Thoracic aorta (tissue), 2 donors: ENCODE results near the gene POU3F1. TPM values are rescaled to one million over a fixed set of nuclear protein-coding genes. Genes with fewer than 3 reads are reported as not detected.

Experiments used
- ATAC-seq: fragments of 150-250 bp; one replicate; pipeline ENCODE4 v1.8.0; 2017; ENCODE audit warnings: low read depth; ENCODE audit not compliant: insufficient number of reproducible peaks, low FRiP score
- DNase-seq: peaks from one replicate; pipeline ENCODE4 v3.0.0-alpha.2; 2020; ENCODE audit warnings: low spot score
- H3K27ac ChIP-seq, 2 donors: fragments of 200-600 bp; sonication (generic); 1 replicate in 1 of 2; 2 replicates in 1 of 2; pipeline ENCODE4 v1.5.1; 2016; ENCODE audit warnings: mild to moderate bottlenecking in 2 of 2, moderate library complexity in 2 of 2
- H3K27me3 ChIP-seq: fragments of 200-600 bp; sonication (generic); replicated peaks from 2 replicates; pipeline ENCODE4 v1.6.0; 2016; ENCODE audit warnings: mild to moderate bottlenecking; ENCODE audit not compliant: insufficient read depth
- H3K36me3 ChIP-seq: fragments of 200-600 bp; sonication (generic); one replicate; pipeline ENCODE4 v1.5.1; 2016
- H3K4me1 ChIP-seq, 2 donors: fragments of 200-600 bp; sonication (generic); 1 replicate in 1 of 2; 2 replicates in 1 of 2; pipeline versions ENCODE4 v1.5.1 to v1.6.0; 2016; ENCODE audit warnings: low read depth in 2 of 2, mild to moderate bottlenecking in 1 of 2; ENCODE audit not compliant: control insufficient read depth in 1 of 2
- H3K4me3 ChIP-seq: fragments of 200-600 bp; sonication (generic); 2 replicates; pipeline ENCODE4 v1.5.1; 2016; ENCODE audit warnings: mild to moderate bottlenecking
- H3K9me3 ChIP-seq: fragments of 200-600 bp; sonication (generic); 2 replicates; pipeline ENCODE4 v1.5.1; 2016
- total RNA-seq, 2 donors: library from RNA; depleted of rRNA; stranded (reverse); fragments of >200 nt; gene quantifications; one replicate each; pipeline versions ENCODE4 v1.1.0 to v1.2.3, GENCODE V29; 2016
- TF ChIP-seq, protein P1 (sequence below): fragments of 200-600 bp; sonication (generic); IDR thresholded peaks from one replicate; pipeline ENCODE4 v1.5.1; 2019; ENCODE audit warnings: antibody characterized with exemption

POU3F1 gene
- total RNA-seq, 2 donors from 2014 or later = not detected

DNA sequence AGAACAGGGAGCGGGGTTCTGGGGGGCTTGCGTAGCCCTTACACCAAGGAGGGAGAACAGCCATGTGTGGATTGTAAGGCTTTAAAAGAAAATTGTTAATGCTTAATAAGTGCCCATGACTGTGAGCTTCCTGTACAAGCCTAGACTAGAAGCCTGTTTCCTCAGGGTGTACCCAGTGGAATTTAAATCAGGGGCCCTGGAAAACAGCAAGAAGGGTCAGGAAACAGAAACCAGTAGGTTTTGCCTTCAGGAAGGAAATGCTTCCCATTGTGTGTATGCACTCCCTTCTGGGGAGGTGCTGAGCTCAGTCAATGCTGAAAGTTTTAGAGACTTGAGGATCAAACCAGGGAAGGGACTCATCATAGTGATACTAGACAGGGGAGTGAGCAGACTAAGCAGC is 21.4 kb downstream of the POU3F1 start:
- Histone ChIP-seq H3K27me3 (no peaks in the 10 kb centered on the region), H3K27ac (no peak overlapping the region), H3K4me3 (no peak overlapping the region), H3K9me3 (no peaks in the 10 kb centered on the region), H3K4me1 (peaks cover 11 to 17% of the 10 kb centered on the region in 2 donors), H3K36me3 (peaks cover 50% of the 10 kb centered on the region)
- ATAC-seq (no peak), DNase-seq (no peak)
- TF ChIP-seq, protein P1, sequence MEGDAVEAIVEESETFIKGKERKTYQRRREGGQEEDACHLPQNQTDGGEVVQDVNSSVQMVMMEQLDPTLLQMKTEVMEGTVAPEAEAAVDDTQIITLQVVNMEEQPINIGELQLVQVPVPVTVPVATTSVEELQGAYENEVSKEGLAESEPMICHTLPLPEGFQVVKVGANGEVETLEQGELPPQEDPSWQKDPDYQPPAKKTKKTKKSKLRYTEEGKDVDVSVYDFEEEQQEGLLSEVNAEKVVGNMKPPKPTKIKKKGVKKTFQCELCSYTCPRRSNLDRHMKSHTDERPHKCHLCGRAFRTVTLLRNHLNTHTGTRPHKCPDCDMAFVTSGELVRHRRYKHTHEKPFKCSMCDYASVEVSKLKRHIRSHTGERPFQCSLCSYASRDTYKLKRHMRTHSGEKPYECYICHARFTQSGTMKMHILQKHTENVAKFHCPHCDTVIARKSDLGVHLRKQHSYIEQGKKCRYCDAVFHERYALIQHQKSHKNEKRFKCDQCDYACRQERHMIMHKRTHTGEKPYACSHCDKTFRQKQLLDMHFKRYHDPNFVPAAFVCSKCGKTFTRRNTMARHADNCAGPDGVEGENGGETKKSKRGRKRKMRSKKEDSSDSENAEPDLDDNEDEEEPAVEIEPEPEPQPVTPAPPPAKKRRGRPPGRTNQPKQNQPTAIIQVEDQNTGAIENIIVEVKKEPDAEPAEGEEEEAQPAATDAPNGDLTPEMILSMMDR = no peak

DNA sequence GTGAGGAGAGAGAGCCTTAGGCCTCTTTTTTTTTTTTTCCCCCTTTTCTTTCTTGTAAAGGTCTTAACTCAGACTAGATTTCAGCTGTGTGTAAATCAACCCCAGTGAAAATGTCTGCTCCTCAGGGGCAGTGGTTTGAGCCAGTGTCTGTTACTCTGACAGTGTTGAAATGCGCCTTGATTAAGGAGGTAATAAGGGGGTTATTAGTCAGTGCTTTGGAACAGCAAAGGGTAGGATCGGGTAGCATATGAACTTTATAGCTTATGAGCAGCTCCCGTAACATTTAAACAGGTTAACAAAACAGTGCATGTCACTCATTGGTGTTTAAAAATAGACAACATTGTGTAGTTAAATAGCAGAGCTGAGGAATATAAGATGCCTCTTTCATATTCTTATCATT is 23.8 kb downstream of the POU3F1 start:
- DNase-seq (no peak), ATAC-seq (no peak)
- Histone ChIP-seq H3K36me3 (peaks cover 60% of the 10 kb centered on the region), H3K4me1 (no peaks in the 10 kb centered on the region), H3K9me3 (no peaks in the 10 kb centered on the region), H3K27me3 (no peaks in the 10 kb centered on the region), H3K27ac (no peak overlapping the region), H3K4me3 (no peak overlapping the region)
- TF ChIP-seq, protein P1 = no peak

DNA sequence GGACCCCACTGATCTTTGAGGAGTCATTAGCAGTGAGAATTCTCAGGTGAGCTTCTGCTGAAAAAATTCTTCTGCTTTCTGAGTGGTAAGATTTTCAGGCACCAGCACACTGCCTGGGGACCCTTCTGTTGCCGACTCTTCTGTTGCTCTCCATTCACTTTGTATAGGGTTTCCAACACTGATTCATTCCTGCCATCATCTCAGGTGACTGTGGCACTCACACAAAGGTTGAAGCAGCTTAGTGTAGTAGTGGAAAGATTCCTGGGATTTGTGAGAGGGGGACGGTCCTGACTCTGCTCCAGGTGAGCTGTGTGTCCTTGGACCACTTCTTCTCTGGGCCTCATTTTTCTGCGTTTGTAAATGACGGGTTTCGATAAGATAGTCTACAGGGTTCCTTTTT is 24.6 kb downstream of the POU3F1 start:
- TF ChIP-seq, protein P1 = no peak
- Histone ChIP-seq H3K27me3 (no peaks in the 10 kb centered on the region), H3K4me1 (no peaks in the 10 kb centered on the region), H3K27ac (no peak overlapping the region), H3K4me3 (no peak overlapping the region), H3K9me3 (no peaks in the 10 kb centered on the region), H3K36me3 (peaks cover 69% of the 10 kb centered on the region)
- DNase-seq (no peak), ATAC-seq (no peak)

DNA sequence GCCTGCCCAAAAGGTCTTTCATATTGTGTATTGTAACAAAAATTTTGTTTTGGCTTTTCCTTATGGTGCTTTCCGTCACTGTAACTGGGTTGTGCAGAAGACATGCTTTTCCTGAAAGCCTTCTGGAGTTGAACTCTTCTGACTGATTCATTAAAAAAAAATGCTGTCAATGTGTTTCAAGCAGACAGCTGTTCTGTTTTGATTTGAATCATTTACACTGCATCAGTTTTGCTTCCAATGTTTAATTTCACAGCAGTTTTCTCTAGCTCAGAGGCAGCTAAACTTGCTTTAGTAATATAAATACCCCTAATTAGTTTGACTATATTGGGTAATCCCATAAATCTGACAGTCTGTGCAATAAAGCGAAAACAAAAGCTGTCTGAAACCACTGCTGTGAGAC is 26.2 kb downstream of the POU3F1 start:
- DNase-seq = no peak
- Histone ChIP-seq H3K27me3 (no peaks in the 10 kb centered on the region), H3K9me3 (no peaks in the 10 kb centered on the region), H3K4me1 (peaks cover 0 to 11% of the 10 kb centered on the region in 2 donors), H3K4me3 (no peak overlapping the region), H3K36me3 (peaks cover 63% of the 10 kb centered on the region), H3K27ac (no peak overlapping the region)
- no peak for ATAC-seq
- TF ChIP-seq, protein P1 = no peak

DNA sequence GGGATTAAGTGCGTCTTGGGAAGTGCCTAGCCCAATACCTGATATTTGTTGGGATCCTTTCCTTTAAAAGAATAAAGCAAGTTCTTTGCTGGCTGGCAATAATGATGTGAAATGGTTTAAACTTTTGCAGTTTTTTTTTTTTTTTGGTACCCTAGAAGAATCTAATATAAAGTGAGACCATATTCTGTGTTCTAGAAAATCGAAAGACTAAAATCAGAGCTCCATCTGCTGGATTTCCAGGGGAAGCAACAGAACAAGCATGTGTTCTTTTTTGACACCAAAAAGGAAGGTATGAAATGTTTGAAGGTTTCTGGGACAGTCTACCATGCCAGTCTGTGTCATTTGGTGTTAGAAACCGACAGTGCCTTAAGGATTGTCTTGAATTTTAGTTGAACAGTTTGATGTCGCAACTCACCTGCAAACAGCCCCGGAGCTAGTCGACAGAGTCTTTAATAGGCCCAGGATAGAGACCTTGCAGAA is 27.7 kb downstream of the POU3F1 start:
- H3K9me3 ChIP-seq = no peaks in the 10 kb centered on the region
- no peak for DNase-seq
- no peak overlapping the region for H3K4me3 ChIP-seq
- no peak overlapping the region for H3K27ac ChIP-seq
- H3K27me3 ChIP-seq = no peaks in the 10 kb centered on the region
- peaks cover 54% of the 10 kb centered on the region for H3K36me3 ChIP-seq
- TF ChIP-seq, protein P1 = peak; percentile 29
- ATAC-seq = no peak
- peaks cover 8 to 26% of the 10 kb centered on the region in 2 donors for H3K4me1 ChIP-seq
